Mononuclear cell (primary cell): ENCODE data around the gene CYP19A1. TPM values are rescaled to one million over a fixed set of nuclear protein-coding genes. Genes with fewer than 3 reads are reported as not detected.

Experiments used
- H3K27me3 ChIP-seq: 2 replicates; pipeline ENCODE4 v1.6.0; 2011; ENCODE audit warnings: low read length, control low read depth; ENCODE audit not compliant: insufficient read depth
- H3K4me1 ChIP-seq: 2 replicates; pipeline ENCODE4 v1.5.1; 2011; ENCODE audit warnings: mild to moderate bottlenecking, low read length, control low read depth; ENCODE audit not compliant: insufficient read depth
- H3K4me3 ChIP-seq: 2 replicates; pipeline ENCODE4 v1.5.1; 2011; ENCODE audit warnings: mild to moderate bottlenecking, low read length, moderate library complexity
- H3K9me3 ChIP-seq: 2 replicates; pipeline ENCODE4 v1.5.1; 2011; ENCODE audit warnings: low read depth, mild to moderate bottlenecking, control low read depth, low read length
- total RNA-seq: library from RNA; depleted of rRNA; stranded (reverse); fragments of >200 nt; gene quantifications from one replicate; pipeline ENCODE4 v1.2.3, GENCODE V29; 2012

CYP19A1 gene
- total RNA-seq, 1 donor, result 0.31 TPM

DNA sequence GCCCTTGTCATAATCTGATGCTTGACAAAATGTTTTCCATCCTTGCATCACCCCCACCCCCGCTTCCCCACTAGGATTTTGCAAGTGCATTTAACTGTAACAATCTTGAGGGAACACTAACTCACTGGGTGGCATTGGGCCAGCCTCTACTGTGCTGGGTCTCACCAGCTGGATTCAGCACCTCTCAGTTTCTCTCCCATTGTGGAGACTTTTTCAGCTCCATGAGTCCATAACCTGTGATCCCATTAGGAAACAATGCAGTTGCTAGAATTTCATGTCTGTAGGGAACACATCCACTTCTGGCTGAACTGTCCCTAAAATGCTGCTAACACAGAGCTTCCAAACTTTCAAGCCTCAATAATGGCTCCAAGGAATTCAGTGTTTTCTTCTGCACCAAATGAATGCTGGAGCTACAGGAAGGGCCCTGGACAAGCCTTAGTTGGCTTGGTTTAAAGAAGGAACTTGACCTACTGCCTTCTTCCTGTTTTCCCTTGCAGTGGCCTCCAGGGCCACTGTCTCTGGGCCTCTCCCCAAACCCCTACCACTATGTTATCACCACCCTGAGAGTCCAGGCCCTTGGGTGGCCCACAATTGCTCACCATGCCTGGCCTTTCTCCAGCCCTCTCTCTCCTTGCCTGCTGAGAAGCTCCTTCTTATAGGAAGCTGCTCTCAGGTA lies 15.6 kb downstream of the CYP19A1 start:
- Histone ChIP-seq H3K4me3 (no peak overlapping the region), H3K9me3 (no peaks in the 10 kb centered on the region), H3K4me1 (peaks cover 25% of the 10 kb centered on the region), H3K27me3 (no peaks in the 10 kb centered on the region)

DNA sequence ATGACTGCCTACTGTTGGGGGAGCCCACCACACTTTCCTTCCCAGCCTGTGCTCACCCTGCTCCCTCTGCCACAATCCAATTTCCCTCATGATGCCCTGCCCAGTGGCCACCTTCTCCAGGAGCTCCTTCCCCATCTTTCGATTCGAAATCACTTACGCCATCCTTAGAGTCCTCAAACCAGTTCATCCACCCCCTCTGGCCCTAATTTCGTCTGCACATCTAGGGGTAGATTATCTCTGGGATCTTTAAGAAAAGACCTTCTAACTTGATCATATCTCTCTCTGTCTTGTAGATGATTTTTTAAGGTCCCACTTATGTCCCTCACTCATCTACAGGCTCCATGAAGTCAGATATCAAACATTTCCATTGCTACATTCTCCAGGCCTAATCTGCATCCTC lies 17.1 kb downstream of the CYP19A1 start:
- Histone ChIP-seq H3K27me3 (no peaks in the 10 kb centered on the region), H3K4me1 (peaks cover 25% of the 10 kb centered on the region), H3K4me3 (no peak overlapping the region), H3K9me3 (no peaks in the 10 kb centered on the region)

DNA sequence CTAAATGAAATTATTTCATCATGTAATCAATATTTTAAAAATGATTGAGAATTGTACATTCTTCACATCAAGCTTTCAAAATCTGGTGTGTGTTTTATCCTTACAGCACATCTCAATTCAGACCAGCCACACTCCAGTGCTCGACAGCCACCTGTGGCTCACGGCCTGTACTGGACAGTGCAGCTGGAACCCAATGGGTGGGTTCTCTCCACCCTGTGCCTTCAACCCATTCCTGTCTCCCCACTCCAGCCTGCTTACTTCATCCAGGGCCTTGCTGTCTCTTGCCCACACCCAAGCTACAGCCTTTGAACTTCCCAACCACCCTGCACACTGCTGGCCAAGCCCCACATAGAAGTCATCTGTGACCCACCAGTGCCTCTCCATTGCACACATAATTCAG lies 17.6 kb downstream of the CYP19A1 start:
- no peaks in the 10 kb centered on the region for H3K27me3 ChIP-seq
- no peaks in the 10 kb centered on the region for H3K9me3 ChIP-seq
- peaks cover 25% of the 10 kb centered on the region for H3K4me1 ChIP-seq
- no peak overlapping the region for H3K4me3 ChIP-seq

DNA sequence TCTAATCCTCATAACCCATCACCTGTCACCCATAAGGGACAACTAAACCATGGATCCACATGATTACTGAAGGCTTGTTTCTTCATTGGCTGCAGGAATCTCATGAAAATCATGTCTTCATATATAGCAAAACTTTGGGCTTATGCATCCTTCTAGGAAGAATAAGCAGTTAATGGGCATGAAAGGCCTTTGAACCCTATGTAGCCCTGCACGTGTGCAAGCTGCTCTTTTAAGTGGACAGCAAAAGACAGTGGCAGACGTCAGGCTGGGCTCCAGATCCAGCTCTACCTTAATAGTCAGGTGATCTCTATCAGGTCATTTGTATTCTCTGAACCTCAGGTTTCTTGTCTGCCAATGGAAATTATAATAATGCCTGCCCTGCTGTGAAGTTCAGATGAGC lies 18.9 kb downstream of the CYP19A1 start:
- H3K9me3 ChIP-seq, result no peaks in the 10 kb centered on the region
- no peak overlapping the region for H3K4me3 ChIP-seq
- peaks cover 25% of the 10 kb centered on the region for H3K4me1 ChIP-seq
- H3K27me3 ChIP-seq, result no peaks in the 10 kb centered on the region

DNA sequence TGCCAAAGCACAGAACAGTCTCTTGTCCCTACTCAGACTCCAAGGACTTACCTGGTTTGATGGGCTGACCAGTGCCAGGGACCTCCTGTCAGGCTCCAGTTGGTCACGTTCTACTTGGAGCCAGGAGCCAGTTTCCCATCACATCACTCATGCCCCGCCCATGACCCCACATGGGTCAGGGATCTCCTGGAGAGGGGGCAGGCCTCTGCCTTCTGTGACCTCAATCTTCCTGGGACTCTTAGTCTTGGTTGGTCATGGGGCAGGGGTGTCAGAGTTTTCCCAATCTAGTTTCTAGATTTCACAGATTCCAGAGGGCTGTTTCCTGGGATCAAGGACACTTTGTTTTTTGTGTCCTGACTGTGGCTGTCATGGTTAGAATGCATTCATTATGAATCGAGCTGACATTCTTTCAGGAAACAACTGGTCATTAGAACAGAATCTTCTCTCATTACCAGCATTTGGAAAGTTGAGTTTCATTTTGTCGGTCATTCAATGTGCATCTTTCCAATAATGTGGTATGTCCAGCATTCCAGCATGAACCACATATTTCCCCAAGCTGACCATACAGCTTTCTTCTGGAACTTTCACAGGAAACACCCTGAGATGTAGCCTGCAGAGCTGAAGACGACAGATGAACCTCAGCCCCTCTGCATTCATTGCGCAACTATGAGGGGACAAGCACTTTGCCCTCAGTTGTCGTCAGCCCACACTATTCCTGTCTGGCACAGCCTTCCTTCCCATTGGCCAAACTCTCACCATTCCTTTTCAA lies 19.8 kb downstream of the CYP19A1 start:
- H3K4me1 ChIP-seq, result peaks cover 22% of the 10 kb centered on the region
- H3K27me3 ChIP-seq, result no peaks in the 10 kb centered on the region
- H3K9me3 ChIP-seq, result no peaks in the 10 kb centered on the region
- no peak overlapping the region for H3K4me3 ChIP-seq

DNA sequence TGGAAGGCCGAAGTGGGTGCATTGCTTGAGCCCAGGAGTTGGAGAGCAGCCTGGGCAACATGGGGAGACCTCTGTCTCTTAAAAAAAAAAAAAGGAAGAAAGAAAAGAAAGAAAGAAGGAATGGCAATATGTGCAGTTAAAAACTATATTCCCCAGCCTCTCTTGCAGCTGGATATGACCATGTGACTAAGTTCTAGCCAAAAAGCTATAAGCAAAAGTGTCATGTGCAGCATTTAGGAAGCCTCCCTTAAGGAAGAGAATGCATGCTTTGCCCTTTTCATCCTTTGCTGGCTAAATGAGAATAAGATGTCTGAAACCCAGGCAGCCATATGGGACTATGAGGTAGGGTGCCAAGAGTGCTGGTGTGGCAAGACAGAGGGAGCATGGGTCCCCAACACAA lies 21.8 kb downstream of the CYP19A1 start:
- Histone ChIP-seq H3K4me3 (no peak overlapping the region), H3K9me3 (no peaks in the 10 kb centered on the region), H3K27me3 (no peaks in the 10 kb centered on the region), H3K4me1 (peaks cover 3% of the 10 kb centered on the region)

DNA sequence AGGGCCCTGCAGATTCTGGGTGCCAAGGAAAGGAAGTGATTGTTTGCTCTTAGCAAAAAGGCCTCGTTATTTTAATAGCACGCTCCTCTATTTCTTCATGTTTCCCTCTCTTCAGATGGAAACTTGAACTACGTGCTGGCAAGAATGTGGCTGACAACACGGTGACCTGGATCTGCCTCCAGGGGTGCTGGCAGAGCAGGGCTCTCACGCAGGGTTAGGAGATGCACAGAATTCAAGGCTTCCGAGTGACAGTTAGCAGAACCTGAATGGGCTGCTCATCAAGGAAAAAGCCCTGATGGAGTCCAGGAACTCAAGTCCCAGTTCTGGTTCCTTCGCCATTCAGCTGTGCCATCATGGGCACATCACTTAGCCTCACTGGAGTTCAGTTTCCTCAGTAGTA lies 22.7 kb downstream of the CYP19A1 start:
- H3K4me1 ChIP-seq, result no peaks in the 10 kb centered on the region
- H3K9me3 ChIP-seq, result no peaks in the 10 kb centered on the region
- no peaks in the 10 kb centered on the region for H3K27me3 ChIP-seq
- no peak overlapping the region for H3K4me3 ChIP-seq

DNA sequence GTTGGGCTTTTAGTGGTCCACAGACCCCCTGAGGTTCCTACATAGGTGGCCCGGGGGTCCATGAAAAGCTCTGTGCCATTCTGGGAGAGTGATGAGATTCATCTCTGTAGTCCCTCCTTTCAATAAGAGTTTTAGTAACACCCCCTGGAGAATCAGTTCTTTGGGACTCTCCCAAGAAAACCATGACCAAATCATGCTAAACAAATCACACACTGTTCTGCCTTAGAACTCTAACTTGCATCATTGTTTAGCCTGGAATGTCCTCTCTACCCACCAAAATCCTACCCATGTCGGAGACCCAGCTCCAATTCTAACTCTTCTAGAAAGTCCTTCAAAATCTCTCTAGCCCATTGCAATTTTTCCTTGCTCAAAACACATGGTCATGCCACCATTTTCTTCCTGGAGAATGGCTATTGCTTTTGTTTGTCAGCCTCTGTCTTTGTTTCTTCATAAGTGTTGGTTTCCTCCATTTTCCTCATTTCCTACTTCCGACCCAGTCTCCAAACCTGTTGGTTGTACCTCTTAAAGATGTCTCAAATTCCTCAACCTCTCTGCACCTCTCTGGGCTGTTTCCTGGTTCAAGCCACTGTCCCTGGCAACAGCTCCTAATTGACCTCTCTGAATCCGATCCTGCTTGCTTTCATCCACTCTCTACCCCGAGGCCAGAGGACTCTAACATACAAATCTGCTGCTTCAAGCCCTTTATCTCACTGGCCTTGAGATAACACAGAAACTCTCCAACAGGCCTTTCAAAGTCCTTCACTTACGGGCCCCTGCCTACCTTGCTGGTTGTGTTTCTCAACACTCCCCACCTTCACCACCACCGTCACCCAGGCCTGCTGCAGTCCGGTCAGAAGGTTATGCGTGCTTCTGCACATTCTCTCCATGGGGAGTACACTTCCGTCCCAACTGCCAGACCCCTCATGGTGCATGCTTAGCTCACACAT lies 23.7 kb downstream of the CYP19A1 start:
- Histone ChIP-seq H3K9me3 (no peaks in the 10 kb centered on the region), H3K27me3 (no peaks in the 10 kb centered on the region), H3K4me1 (no peaks in the 10 kb centered on the region), H3K4me3 (no peak overlapping the region)

DNA sequence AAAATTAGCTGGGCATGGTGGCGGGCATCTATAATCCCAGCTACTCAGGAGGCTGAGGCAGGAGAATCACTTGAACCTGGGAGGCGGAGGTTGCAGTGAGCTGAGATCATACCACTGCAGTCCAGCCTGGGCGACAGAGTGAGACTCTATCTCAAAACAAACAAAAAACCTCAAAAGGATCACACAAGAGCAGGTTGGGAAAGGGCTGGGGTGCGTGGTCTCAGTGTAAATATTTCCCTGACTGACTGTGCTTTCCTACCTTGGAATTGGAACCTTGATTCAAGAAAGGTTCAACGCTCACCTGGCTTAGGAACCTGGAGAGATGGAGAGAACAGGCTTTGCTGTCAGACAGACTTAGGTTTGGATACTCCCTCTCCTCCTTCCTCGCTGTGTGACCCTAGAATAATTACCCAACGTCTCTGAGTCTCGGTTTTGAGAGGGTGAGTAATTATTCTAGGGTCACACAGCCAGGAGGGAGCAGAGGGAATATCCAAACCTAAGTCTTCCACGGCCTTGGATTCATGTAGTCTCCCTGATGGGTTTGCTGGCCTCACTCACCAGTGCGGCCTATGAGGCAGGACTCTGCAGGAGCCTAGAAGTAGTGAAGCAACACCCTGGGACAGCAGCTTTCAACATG lies 24.6 kb downstream of the CYP19A1 start:
- Histone ChIP-seq H3K9me3 (no peaks in the 10 kb centered on the region), H3K4me3 (no peak overlapping the region), H3K4me1 (no peaks in the 10 kb centered on the region), H3K27me3 (no peaks in the 10 kb centered on the region)

DNA sequence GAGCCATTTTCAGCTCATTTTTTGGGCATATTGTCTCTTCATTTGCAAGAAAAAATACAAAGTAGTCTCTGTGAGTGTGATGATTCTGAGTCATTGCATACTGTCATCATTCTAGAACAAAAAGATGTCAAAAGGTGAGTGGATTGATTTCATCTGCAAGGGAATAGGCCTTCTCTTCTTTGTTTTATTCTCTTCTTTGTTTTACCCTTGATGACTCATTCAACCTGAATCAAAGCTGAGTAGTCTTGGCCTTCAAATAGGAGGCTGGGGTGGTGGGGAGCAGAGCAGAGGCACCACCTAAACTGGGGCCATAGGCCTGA lies 25.4 kb downstream of the CYP19A1 start:
- H3K4me3 ChIP-seq, result no peak overlapping the region
- no peaks in the 10 kb centered on the region for H3K9me3 ChIP-seq
- H3K4me1 ChIP-seq, result no peaks in the 10 kb centered on the region
- H3K27me3 ChIP-seq, result no peaks in the 10 kb centered on the region

DNA sequence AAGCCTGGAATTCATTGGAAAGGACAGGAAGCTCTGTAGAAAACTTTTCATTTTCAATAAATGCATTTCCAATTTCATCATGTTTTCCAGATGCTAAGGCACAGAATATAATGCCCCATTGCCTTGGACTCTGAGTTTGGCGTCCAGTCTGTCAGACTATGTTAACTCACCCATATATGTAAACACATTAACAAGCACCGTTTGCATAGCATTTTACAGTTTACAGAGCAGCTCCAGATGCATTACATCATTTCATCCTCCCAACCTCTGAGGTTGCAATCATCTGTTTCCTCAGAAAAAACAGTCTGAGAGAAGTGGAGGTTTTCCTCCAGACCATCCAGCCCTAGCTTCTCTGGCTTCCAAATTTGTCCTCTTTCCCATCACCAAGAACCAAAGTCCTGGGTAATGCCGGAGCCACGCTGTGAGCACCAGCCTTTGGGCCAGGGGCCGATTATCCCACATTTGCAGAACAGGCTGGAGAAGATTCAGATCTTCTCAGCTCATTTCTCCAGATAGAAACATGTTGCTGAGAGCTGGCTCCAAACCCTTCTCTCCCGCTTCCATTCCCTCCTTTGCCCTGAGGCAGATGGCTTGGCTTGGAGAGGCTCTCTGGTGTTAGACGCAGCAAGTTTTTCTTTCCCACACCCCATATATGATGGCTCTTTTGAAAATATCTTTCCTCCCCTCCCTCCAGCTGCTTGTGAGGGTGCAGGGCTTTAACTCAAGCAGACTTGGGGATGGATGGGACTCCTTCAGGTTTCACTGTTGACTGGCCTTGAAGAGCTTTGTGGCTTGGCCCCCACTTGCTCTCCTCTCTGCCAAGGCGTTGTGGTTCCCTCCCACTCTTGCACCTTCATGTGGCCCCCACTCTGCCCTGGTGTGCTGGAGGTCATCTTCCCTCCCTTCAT lies 26.0 kb downstream of the CYP19A1 start:
- H3K4me3 ChIP-seq, result no peak overlapping the region
- H3K9me3 ChIP-seq, result no peaks in the 10 kb centered on the region
- H3K4me1 ChIP-seq, result no peaks in the 10 kb centered on the region
- H3K27me3 ChIP-seq, result no peaks in the 10 kb centered on the region

DNA sequence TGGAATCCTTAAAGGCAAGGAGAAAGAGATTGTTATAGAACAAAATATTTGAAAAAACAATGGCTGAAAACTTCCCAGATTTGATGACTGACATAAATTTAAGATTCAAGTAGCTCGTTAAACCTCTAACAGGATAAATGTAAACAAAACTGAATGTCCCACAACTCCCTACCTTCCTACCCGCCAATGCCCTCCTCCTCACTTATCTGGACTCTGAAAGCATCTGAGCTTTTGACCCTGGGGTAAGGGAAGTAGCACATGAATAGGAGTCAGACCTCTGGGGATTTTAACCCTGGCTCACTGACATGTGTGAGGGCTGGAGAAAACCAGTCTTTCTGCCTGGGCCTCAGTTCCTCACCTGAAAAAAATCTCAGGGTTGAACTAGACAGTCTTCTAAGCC lies 26.9 kb downstream of the CYP19A1 start:
- H3K4me1 ChIP-seq, result no peaks in the 10 kb centered on the region
- H3K27me3 ChIP-seq, result peaks cover 2% of the 10 kb centered on the region
- H3K9me3 ChIP-seq, result no peaks in the 10 kb centered on the region
- H3K4me3 ChIP-seq, result no peak overlapping the region

DNA sequence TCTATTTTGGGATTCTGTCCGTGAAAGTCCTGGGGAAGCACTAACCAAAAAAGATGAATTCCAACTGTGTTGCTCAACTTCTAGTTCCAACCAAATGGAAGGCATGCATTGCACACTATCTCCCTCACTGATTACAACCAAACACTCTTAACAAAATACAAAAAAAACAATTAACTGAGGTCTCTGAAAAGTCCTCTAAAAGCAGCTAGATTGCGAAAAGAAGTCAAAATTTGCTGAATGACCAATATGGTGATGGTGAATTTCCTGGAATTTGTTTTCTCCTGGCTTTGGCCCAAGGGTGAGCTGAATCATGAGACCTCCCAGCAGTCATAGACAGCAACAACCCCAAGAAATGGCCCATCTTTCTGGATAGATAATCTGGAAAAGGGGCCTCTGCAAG lies 28.3 kb downstream of the CYP19A1 start:
- H3K4me1 ChIP-seq, result no peaks in the 10 kb centered on the region
- peaks cover 2% of the 10 kb centered on the region for H3K27me3 ChIP-seq
- H3K9me3 ChIP-seq, result no peaks in the 10 kb centered on the region
- no peak overlapping the region for H3K4me3 ChIP-seq

DNA sequence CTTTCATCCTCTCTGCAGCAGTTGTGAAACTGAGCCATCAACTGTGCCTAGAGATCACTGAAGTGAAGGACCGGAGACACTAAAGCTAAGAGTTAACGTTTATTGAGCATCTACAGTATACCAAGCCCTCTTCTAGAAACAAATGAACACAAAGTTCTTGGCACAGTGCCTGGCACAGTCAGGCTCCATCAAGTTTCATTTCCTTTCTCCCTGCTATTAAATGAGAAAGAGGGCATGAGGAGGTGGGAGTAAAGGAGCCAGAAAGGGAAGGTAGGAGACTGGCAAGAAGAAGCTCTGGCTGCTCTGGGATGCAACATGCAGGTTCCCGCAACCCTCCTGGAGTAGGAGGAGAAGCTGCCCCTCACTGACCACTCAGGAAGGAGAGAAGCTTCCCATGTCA lies 30.6 kb downstream of the CYP19A1 start:
- no peaks in the 10 kb centered on the region for H3K9me3 ChIP-seq
- H3K27me3 ChIP-seq, result peaks cover 2% of the 10 kb centered on the region
- H3K4me3 ChIP-seq, result no peak overlapping the region
- no peaks in the 10 kb centered on the region for H3K4me1 ChIP-seq
